Mucosa of descending colon (tissue), 3 donors: ENCODE measurements around the gene FAM200C. TPM values are rescaled to one million over a fixed set of nuclear protein-coding genes. Genes with fewer than 3 reads are reported as not detected.

Experiments
- ATAC-seq: fragments of 200-7000 bp; cut with Tn5 transposase; one replicate; pipeline ENCODE4 v1.9.1; 2020; ENCODE audit warnings: mild to moderate bottlenecking, moderate library complexity
- DNase-seq, 3 donors: peaks; one replicate each; pipeline ENCODE4 v3.0.0-alpha.2; 2020
- H3K36me3 ChIP-seq: fragments of 200-600 bp; one replicate; pipeline ENCODE4 v1.8.0; 2021; ENCODE audit warnings: low read depth, mild to moderate bottlenecking
- H3K4me1 ChIP-seq: fragments of 200-600 bp; one replicate; pipeline ENCODE4 v1.8.0; 2021; ENCODE audit warnings: low read depth, mild to moderate bottlenecking
- H3K4me3 ChIP-seq: fragments of 200-600 bp; one replicate; pipeline ENCODE4 v1.8.0; 2021; ENCODE audit warnings: mild to moderate bottlenecking
- H3K9me3 ChIP-seq: fragments of 200-600 bp; one replicate; pipeline ENCODE4 v1.8.0; 2021; ENCODE audit warnings: mild to moderate bottlenecking
- intact Hi-C, 2 donors: fragments of 100-400 bp; cut with DNase I in 1 of 2; cut with micrococcal nuclease in 1 of 2; formaldehyde crosslinking; loops; one replicate each; pipeline versions ENCODE4 v1.11.0 to v1.11.1; 2022; cut with DNase I, micrococcal nuclease
- total RNA-seq, 3 donors: library from RNA; stranded (reverse); fragmentation: NEBNext Ultra II Directional in 2 of 3; extraction: Animal tissue kit (Norgen Biotek cat#: 25700) in 2 of 3; gene quantifications; one replicate each; pipeline versions ENCODE4 v1.2.1 to v1.2.4, GENCODE V29; 2021 to 2023
- TF ChIP-seq, protein P1 (sequence below): fragments of 200-600 bp; IDR thresholded peaks from one replicate; pipeline ENCODE4 v1.8.0; 2022; ENCODE audit warnings: antibody characterized with exemption, mild to moderate bottlenecking
- donor health status: DM: no; HTN: no; CAD: no; lungs with moderate emphysema.
- donor health status: DM: no; HTN: no; CAD: no.
- donor health status: DM: no; HTN: yes; CAD: no.

The FAM200C gene
- total RNA-seq, 3 donors from 2014 or later = 1.7 to 4.3 (median 1.9) TPM

- Histone ChIP-seq H3K9me3 (no peaks in the 10 kb centered on the region), H3K4me1 (peaks cover 5% of the 10 kb centered on the region), H3K36me3 (no peaks in the 10 kb centered on the region), H3K4me3 (no peak overlapping the region)
- DNase-seq (no peak), ATAC-seq (no peak)
- TF ChIP-seq, protein P1, sequence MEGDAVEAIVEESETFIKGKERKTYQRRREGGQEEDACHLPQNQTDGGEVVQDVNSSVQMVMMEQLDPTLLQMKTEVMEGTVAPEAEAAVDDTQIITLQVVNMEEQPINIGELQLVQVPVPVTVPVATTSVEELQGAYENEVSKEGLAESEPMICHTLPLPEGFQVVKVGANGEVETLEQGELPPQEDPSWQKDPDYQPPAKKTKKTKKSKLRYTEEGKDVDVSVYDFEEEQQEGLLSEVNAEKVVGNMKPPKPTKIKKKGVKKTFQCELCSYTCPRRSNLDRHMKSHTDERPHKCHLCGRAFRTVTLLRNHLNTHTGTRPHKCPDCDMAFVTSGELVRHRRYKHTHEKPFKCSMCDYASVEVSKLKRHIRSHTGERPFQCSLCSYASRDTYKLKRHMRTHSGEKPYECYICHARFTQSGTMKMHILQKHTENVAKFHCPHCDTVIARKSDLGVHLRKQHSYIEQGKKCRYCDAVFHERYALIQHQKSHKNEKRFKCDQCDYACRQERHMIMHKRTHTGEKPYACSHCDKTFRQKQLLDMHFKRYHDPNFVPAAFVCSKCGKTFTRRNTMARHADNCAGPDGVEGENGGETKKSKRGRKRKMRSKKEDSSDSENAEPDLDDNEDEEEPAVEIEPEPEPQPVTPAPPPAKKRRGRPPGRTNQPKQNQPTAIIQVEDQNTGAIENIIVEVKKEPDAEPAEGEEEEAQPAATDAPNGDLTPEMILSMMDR = no peak
- intact Hi-C loops = loop anchor here (5.0 to 10.0 kb wide), 2 partner anchors 151 to 323 kb away; no protein-coding TSS in a partner anchor
Measured at GRCh38 chr5:160348080-160348479, 51.8 kb downstream of the FAM200C start.

GRCh38 chr5:160347448-160347847, 52.4 kb downstream of the FAM200C start:
- DNase-seq (no peak), ATAC-seq (no peak)
- Histone ChIP-seq H3K9me3 (no peaks in the 10 kb centered on the region), H3K36me3 (no peaks in the 10 kb centered on the region), H3K4me1 (peaks cover 5% of the 10 kb centered on the region), H3K4me3 (no peak overlapping the region)
- TF ChIP-seq, protein P1 = no peak
- intact Hi-C loops = loop anchor here (2.0 to 10.0 kb wide), 3 partner anchors 149 to 323 kb away; no protein-coding TSS in a partner anchor

Other genes starting within 250 kb of the FAM200C start
- gene FABP6, start 170.5 kb downstream of the FAM200C start, total RNA-seq = not detected
- 10 to 100 TPM in 2 of 3 donors, 1 to 10 TPM in 1; 8.7 to 32.7 (median 25.0) TPM for gene CCNJL, start 87.5 kb downstream of the FAM200C start, total RNA-seq
- gene C1QTNF2, start 29.4 kb downstream of the FAM200C start, total RNA-seq = 1 to 10 TPM in 1 of 3 donors, under 1 TPM in 2; 0.43 to 1.5 (median 0.89) TPM
- 10 to 100 TPM; 46.4 to 52.3 (median 49.5) TPM for gene SLU7, start 19.0 kb upstream of the FAM200C start, total RNA-seq
- 10 to 100 TPM in 1 of 3 donors, 1 to 10 TPM in 2; 5.8 to 46.8 (median 9.0) TPM for gene PTTG1, start 21.8 kb upstream of the FAM200C start, total RNA-seq